ENCODE data around the gene TMEM38B.

The TMEM38B gene

GRCh38 chr9:105694190-105694847 lies at the start of gene TMEM38B:
Gene TMEM38B (plus strand): TSS chr9:105694541. CDS start chr9:105694661, 120 bp downstream.
- DNase-seq (ENCODE audit: low spot score): peak; percentile 71

- no peak for DNase-seq (ENCODE audit: low spot score)
Measured at GRCh38 chr9:105646879-105647594, 47.3 kb upstream of the TMEM38B start.

GRCh38 chr9:105647595-105648349 lies 46.6 kb upstream of the TMEM38B start:
- no peak for DNase-seq (ENCODE audit: low spot score)

GRCh38 chr9:105651806-105652205 lies 42.5 kb upstream of the TMEM38B start:
- DNase-seq (ENCODE audit: low spot score): no peak

- no peak for DNase-seq (ENCODE audit: low spot score)
Measured at GRCh38 chr9:105656131-105656921, 38.0 kb upstream of the TMEM38B start.

- DNase-seq (ENCODE audit: low spot score): no peak
Measured at GRCh38 chr9:105658351-105658750, 36.0 kb upstream of the TMEM38B start.

GRCh38 chr9:105661011-105661410 lies 33.3 kb upstream of the TMEM38B start:
- DNase-seq (ENCODE audit: low spot score): no peak

GRCh38 chr9:105662184-105663104 lies 31.9 kb upstream of the TMEM38B start, which contains the start of gene TAL2:
Gene TAL2 (plus strand): TSS chr9:105662457. CDS start chr9:105662497, 40 bp downstream.
- no peak for DNase-seq (ENCODE audit: low spot score)

GRCh38 chr9:105663914-105664313 lies 30.4 kb upstream of the TMEM38B start:
- DNase-seq (ENCODE audit: low spot score): no peak

GRCh38 chr9:105667867-105668266 lies 26.5 kb upstream of the TMEM38B start:
- DNase-seq (ENCODE audit: low spot score): no peak

- no peak for DNase-seq (ENCODE audit: low spot score)
Measured at GRCh38 chr9:105670315-105670714, 24.0 kb upstream of the TMEM38B start.

- no peak for DNase-seq (ENCODE audit: low spot score)
Measured at GRCh38 chr9:105670775-105671174, 23.6 kb upstream of the TMEM38B start.

- DNase-seq (ENCODE audit: low spot score): no peak
Measured at GRCh38 chr9:105672711-105673234, 21.6 kb upstream of the TMEM38B start.

GRCh38 chr9:105673850-105674387 lies 20.4 kb upstream of the TMEM38B start:
- DNase-seq (ENCODE audit: low spot score): no peak

- DNase-seq (ENCODE audit: low spot score): no peak
Measured at GRCh38 chr9:105676351-105676923, 17.9 kb upstream of the TMEM38B start.

- no peak for DNase-seq (ENCODE audit: low spot score)
Measured at GRCh38 chr9:105678163-105678562, 16.2 kb upstream of the TMEM38B start.

GRCh38 chr9:105678781-105679180 lies 15.6 kb upstream of the TMEM38B start:
- no peak for DNase-seq (ENCODE audit: low spot score)

- no peak for DNase-seq (ENCODE audit: low spot score)
Measured at GRCh38 chr9:105679257-105680022, 14.9 kb upstream of the TMEM38B start.

- no peak for DNase-seq (ENCODE audit: low spot score)
Measured at GRCh38 chr9:105681313-105681712, 13.0 kb upstream of the TMEM38B start.

Data from activated CD4-positive, alpha-beta T cell treated with anti-CD3 and anti-CD28 coated beads, Interleukin-2, Interleukin-4, amounts not matched to agents 100 ng/mL and 50 ng/mL, durations not matched to agents 16 hours and 8 hours (primary cell).